HG03095 (cell line): ENCODE data around the gene ZNF439.
"Not testable (repeated sequence)": the region's sequence is repeated elsewhere in the genome, so short reads cannot be mapped to it uniquely, and the experiment has no call there.

Source experiments
- ATAC-seq: cut with Tn5 transposase; IDR thresholded peaks from one replicate; pipeline ENCODE4 v1.9.1; 2021; ENCODE audit warnings: moderate library complexity; ENCODE audit not compliant: unreplicated experiment

The ZNF439 gene

DNA sequence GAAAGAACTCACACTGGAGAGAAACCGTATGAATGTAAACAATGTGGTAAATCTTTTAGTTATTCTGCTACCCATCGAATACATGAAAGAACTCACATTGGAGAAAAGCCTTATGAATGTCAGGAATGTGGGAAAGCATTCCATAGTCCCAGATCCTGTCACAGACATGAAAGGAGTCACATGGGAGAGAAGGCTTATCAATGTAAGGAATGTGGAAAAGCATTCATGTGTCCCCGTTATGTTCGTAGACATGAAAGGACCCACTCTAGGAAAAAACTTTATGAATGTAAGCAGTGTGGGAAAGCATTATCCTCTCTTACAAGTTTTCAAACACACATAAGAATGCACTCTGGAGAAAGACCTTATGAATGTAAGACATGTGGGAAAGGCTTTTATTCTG is 19.2 kb downstream of the ZNF439 start:
- ATAC-seq = not testable (repeated sequence)

DNA sequence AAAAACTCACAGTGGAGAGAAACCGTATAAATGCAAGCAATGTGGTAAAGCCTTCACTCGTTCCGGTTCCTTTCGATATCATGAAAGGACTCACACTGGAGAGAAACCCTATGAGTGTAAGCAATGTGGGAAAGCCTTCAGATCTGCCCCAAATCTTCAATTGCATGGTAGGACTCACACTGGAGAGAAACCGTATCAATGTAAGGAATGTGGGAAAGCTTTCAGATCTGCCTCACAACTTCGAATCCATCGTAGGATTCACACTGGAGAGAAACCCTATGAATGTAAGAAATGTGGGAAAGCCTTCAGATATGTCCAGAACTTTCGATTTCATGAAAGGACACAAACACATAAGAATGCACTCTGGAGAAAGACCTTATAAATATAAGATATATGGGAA is 19.7 kb downstream of the ZNF439 start:
- no peak for ATAC-seq

DNA sequence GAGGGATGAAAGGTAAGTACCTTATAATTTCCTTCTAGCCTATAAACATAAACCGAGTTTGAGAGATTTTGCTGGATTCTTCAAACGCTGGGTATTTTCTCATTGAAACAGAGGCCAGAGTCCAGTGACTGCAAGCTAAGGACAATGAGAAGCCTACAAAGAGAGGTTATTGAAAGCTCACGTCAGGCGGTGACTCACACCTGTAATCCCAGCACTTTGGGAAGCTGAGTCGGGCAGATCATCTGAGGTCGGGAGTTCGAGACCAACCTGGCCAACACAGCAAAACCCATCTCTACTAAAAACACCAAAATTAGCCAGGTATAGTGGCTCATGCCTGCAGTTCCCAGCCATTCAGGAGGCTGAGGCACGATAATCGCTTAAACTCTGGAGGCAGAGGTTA is 24.1 kb downstream of the ZNF439 start:
- no peak for ATAC-seq

DNA sequence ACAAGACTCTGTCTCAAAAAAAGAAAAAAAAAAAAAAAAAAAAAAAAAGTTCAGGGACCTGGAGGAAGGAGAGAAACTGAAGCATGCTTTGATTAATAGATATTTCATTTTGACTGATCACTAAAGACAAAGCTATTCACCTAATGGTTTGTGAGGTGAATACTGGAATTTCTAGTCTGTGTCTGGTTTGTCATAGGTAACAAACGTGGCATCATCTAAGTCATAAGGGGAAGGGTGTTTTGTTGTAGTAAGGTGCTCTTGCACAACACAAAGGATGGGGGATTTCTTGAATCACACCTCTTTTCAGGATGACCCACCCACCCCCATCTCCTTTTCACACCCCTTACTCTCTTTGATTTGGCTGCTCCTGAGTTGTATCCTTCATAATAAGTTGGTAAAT is 25.2 kb downstream of the ZNF439 start:
- no peak for ATAC-seq

- not testable (repeated sequence) for ATAC-seq
These were observed 31.3 kb downstream of the ZNF439 start for GRCh38 chr19:11879687-11880266.

- ATAC-seq = no peak
These were observed 32.1 kb downstream of the ZNF439 start for GRCh38 chr19:11880598-11880997.

GRCh38 chr19:11881151-11881800 is 32.8 kb downstream of the ZNF439 start:
- ATAC-seq = no peak

- ATAC-seq = no peak
These were observed 34.1 kb downstream of the ZNF439 start for GRCh38 chr19:11882606-11883005.

GRCh38 chr19:11887234-11887610 is 38.7 kb downstream of the ZNF439 start:
- ATAC-seq = no peak

- ATAC-seq = no peak
These were observed 39.3 kb downstream of the ZNF439 start, which contains the start of gene ZNF69 for GRCh38 chr19:11887611-11888531. Gene ZNF69 (plus strand): TSS chr19:11887782. CDS start chr19:11887924, 142 bp downstream.

- ATAC-seq = not testable (repeated sequence)
These were observed 41.4 kb downstream of the ZNF439 start for GRCh38 chr19:11889901-11890300.

GRCh38 chr19:11890634-11891033 is 42.1 kb downstream of the ZNF439 start:
- no peak for ATAC-seq

- no peak for ATAC-seq
These were observed 46.3 kb downstream of the ZNF439 start for GRCh38 chr19:11894851-11895250.

DNA sequence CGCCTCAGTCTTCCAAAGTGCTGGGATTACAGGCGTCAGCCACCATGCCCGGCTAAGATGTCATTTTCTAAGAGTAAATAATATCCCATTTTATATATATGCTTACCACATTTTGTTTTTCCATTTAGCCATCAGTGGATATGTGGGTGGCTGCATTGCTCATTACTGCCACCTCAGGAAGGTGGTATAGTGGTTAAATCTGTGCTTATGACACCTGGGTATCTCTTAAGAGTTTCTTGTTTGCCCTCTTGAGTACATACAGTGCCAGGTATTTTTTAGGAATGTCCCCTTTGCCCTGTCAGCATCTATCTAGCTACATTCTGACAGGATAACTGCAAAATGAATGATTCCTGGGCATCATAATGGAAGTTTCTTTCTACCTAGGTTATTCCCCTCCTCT is 53.7 kb downstream of the ZNF439 start:
- ATAC-seq = no peak

- ATAC-seq = no peak
These were observed 57.4 kb downstream of the ZNF439 start for GRCh38 chr19:11905928-11906327.

- not testable (repeated sequence) for ATAC-seq
These were observed 63.4 kb downstream of the ZNF439 start for GRCh38 chr19:11911937-11912336.

- ATAC-seq = not testable (repeated sequence)
These were observed 66.0 kb downstream of the ZNF439 start for GRCh38 chr19:11914417-11915051.
